GM18526 (cell line): ENCODE results near the gene MAP4.

ENCODE experiments used
- POLR2A ChIP-seq: IDR thresholded peaks from 3 replicates; pipeline ENCODE4 v1.6.1; 2011; ENCODE audit not compliant: insufficient read length; ENCODE audit errors: extremely low read depth

The MAP4 gene

DNA sequence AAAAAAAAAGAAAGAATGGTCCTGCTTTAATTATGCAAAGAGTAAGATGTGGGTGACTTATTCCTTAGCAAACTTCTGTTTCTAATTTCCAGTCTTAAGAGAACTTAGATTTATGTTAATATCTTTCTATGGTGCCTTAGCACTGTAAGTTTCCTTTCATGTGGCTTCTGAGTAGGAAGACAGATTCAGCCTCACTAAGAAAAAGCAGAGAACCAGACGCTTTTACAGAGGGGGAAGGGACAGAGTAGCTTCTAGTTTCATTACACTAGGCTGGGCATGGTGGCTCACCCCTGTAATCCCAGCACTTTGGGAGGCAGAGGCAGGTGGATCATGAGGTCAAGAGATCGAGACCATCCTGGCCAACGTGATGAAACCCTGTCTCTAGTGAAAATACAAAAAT lies 118.3 kb downstream of the MAP4 start:
- no peak for TF ChIP-seq POLR2A

DNA sequence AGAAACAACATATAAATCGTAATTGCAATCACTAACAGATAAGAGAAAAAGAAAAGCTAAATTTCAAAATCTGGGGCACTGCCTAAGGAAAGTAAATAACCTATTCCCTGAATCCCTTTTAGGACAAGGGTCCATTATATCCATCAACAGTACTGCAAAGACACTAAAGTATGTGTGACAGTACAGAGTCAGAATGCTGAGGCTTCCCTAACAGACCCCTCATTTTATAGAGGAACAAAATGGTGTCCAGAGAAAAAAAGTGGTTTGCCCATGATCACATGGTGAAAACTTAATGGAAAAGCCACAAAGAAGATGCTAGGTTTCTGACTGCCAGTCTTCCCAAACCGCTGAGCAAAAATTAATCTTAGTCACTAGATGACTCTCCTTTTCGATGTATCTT lies 119.5 kb downstream of the MAP4 start:
- no peak for TF ChIP-seq POLR2A

DNA sequence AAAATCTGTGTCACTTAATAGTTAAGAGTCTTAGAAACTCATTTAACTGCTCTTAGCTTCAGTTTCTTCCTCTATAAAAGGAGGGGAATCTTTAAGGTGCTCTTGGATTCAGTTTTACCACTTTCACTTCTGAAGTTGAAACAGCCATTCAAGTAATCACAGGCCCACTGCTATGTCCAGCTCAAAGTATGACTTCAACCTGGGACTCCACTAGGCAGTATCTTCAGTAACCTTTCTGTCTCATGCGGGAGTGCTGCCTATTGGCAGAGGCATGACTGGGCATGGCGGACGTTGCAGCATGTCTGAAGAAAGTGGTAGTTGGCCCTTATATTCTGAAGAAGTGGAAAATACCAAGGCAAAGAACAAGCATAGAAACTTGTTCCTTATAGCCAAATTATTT lies 121.0 kb downstream of the MAP4 start:
- no peak for TF ChIP-seq POLR2A

DNA sequence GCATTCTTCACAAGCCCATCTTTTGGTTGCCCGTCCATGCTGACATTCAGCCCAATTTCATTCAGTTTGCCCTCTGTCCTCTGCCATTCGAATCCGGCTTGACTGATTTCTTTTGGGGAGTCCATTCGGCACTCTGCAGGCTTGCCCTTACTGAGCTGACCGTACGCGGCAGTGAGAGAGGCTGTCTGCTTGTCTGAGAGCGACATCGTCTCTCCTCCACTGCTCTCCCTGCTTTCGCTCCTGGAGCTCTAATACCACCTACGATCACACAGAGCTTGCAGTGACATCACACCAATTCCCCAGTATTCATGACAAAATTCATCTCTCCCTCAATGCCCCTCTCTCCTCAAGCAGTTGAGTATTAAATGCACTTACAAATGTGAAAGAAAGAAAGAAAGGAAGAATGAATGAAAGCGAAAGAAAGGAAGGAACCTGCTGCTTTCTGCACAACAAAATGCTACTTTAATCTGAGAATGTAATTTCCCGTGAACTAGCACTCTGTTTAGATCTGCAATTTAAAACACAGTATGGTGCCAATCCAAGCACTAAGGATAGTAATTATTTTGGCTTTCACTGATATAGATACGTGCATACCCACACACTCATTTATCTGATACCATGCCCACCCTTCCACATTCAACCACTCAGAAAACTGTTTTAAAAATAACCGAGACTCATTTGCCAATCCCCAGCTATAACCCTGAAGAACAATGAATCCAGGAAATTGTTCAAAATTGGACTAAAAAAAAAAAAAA lies 123.8 kb downstream of the MAP4 start:
- no peak for TF ChIP-seq POLR2A

DNA sequence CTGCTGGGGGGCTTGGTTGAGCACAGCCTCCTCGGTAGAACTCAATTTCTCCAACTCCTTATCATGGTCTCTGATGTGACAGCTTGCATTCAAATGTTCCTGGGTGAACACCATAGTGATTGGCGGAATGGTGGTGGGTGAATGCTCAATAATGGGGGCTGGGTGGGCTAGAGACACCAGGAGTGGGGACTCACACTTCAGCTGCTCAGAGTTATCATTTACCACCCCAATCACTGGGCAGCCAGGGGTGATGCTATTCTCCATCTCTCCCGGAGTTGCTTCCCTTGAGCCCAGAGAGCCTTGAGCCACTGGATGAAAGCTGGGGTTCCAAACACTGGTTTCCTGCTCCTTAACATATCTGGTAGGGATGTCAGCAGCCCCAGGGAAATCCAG lies 124.6 kb downstream of the MAP4 start:
- TF ChIP-seq POLR2A = no peak

DNA sequence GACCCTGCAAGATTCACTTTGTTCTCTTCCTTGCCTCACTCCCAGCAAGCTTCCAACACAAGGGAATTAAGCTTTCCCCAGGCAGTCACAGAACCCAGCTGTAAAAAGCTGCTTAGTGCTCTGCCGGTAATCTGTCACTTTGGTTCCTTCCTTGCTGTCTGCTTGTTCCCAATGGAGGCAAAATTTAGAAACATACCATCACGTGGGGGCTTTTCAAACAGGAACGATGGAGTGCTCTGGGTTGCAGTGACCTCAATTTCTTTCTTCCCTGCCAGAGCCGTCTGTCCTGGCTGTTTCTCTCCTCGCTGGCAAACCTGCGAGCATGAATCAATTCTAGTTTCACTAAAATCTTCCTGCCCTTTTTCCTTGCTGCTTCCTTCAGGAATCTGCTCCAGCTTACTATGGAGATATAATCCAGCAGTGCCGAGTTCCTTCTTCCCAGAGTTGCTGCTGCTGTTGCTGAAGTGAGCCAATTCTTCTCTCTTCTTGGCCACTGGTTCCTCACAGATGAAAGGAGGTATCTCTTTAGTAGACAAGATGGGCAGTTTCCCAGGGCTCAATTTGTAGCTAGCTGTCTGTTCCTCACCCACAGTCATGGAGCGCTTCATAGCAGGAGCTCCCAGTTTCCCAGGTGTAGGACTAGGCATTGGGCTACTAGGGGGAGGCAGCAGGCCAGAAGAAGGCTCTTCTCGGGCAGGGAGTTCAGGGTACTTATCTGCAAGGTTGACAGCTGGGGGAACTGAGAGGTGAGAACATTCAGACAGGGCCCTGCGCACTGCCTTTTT lies 125.2 kb downstream of the MAP4 start:
- no peak for TF ChIP-seq POLR2A

DNA sequence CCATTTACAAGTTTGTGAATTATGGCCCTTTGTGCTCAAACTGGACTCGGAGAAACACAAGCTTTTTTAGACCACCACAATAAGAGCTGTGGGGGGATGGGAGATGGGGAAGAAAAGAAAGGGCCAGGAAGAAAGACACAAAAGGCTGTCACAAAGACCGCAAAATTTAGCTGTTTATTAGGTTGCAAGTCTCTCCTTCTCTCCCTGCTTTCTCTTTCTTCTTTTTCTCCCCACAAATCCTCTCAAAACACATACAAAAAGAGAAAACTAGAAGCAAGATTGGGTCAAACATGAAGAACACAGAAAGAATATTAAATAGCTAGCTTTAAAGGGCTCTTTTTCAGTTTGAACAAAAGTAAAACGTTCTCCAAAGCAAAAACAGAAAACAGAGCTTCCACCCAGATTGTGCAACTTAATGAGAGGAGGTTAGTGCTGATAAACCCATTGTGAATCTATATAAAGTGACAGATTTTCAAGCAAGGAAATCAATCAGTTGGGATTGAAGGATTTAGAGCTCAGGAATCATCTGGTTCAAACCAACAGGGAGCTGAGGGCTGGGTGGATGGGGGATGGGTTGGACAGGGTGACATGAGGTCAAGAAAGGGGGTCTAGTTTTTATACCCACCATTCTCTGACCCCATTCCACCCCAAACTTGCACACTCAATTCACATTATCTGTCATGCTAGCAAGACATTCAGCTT lies 125.9 kb downstream of the MAP4 start:
- no peak for TF ChIP-seq POLR2A

DNA sequence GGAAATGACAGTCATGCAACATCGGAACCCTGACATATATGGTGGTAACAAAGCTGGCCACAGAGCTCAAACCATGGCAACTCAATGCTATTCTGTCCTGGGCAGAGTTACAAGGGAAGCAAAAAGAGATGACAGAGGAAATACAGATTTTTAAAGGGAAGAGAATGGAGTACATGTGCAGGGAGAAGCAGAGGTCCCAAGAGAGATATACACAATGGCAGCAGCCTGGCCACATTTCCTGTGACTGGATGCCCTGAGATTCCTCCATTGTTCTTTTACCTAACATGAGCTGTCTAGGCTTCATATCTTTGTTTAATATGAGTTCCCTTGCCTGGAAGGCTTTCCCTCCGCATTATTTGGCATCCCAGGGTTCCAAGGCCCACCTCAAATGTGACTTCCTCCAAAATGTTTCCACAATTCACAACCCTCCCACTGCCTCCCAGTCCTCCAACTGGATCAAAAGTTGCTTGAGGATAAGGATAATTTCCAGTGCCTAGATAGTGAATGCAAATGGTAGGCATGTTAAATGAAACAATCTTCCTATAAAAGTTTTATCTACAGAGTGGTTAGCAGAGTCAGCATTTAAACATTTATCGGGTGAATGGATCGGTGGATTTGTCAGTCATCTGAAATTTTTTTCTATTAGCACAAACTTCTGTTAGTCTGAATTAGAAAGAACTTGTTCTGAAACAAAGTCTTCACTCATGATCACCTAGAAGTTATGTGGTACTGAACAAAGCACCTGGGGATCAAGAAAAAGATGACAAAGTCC lies 127.0 kb downstream of the MAP4 start:
- no peak for TF ChIP-seq POLR2A

DNA sequence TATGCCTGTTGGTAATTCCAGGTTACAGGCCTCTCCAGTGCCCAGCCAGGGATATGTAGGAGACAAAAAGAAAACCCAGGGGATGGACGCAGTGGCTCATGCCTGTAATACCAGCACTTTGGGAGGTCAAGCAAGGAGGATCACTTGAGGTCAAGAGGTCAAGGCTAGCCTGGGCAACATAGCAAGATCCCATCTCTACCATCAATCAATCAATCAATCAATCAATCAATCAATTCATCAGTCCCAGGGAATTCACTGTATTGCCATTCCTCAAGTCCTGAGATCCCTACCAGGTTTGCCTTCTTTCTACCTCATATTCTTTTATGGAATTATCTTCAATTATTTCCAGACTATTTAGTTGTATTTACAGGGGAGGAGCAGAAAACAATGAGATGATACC lies 131.0 kb downstream of the MAP4 start:
- TF ChIP-seq POLR2A = no peak

DNA sequence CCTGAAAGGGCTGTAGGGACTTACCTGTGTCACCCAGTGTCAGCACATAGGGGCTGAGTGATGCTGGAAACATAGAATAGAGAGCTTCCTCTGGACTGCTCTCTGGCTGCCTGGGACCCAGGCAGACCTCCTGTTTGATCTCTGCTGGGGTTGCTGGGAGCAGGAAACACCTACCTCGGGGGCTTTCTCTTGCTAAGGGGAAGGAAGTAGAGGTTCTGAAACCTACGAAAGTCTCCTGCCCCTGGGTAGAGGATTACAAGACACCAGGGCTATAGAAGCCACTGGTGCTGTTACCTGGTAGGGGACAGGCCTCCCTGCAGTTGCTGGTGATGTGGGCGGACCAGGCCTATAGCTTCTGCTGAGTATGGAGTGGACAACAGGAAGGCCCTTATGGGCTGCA lies 131.6 kb downstream of the MAP4 start:
- TF ChIP-seq POLR2A = no peak

DNA sequence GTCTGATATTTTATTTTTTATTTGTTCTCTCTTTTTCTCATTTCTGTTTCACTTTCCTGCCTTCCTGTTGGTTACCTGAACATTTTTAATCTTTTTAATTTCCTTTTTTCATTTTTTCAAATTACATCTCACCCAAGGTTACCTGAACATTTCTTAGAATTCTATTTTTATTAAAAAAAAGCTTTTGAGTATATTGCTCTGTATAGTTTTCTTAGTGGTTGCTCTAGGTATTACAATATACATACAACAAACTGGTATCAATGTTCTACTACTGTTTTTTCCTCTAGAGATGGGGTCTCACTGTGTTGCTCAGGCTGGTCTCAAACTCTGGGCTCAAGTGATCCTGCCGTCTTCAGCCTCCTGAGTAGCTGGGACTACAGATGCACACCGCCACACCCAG lies 133.9 kb downstream of the MAP4 start:
- no peak for TF ChIP-seq POLR2A

DNA sequence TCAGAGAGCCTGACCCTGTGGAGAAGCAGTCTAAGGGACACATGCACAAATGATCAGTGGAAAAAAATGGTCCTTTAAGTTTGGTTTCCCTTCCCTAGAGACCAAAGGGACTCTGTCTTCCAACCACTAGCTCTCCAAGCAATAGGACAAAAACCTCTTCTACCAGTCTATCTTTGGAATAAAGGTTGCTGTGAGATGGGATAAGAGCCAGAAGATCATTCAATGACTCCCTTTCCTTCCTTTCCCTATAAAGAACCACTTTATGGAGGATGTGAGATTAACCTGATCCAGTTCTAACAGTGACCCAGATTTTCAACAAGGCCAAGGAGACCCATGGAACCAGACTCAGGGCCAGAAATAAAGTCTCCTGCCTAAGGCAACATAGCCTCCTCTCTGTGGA lies 138.5 kb downstream of the MAP4 start:
- TF ChIP-seq POLR2A = no peak

DNA sequence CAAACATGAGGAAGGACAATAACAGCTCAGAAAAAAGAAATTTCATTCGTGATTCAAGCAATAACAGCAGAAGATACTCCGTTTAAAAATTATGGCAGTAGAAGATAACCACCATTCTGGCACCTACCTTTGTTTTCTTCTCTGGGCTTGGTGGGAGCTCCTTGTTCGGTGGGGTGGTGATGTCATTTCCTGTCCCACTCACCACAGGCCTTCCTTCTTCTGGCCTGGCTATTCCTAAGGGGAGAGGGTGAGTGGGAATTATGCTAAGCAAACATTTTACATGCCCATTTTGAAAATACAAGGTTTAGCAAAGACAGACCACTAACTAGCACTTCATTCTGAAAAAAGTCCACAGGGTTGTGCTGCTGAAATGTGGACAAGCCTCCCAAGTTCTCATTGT lies 138.9 kb downstream of the MAP4 start:
- no peak for TF ChIP-seq POLR2A

DNA sequence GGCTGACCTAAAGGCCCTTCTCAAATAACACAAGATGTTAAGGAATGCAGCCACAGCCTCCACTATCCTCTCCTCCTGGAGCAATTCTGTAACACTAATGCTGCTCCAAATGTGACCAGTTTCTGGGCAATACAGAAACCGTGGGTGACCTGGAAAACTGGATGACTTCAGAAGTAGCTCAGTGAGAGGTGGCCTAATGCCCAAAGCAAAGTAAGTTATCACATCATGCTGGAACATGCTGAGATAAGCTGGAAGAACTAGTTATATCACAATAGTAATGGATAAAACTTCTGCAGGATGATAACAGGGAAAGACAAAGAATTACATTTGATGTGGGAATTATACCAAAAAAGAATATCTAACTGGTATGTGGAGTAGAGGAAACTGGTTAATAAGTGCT lies 141.3 kb downstream of the MAP4 start:
- no peak for TF ChIP-seq POLR2A

DNA sequence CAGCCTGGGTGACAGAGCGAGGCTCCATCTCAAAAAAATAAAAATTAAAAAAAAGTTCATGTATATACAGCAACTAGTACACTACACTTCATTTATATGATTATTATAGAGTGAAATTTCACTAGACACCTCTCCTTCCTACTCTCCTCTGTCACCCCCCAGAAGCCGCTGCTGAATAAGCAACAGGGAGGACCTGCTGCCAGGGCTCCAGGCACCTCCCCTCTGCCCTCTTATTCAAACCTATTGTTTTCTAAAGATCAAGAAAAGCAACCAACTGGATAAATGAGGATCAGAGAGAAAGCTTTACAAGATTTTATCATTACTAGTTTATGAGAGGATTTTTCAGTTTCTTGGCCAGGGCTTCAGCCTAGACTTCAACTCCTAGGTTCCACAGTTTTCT lies 141.8 kb downstream of the MAP4 start:
- TF ChIP-seq POLR2A = no peak
